Tibial nerve (tissue), 4 donors: ENCODE measurements around the gene SPATA16. TPM values are rescaled to one million over a fixed set of nuclear protein-coding genes. Genes with fewer than 3 reads are reported as not detected.

ENCODE experiments used
- DNase-seq, 2 donors: peaks; one replicate each; pipeline ENCODE4 v3.0.0-alpha.2; 2019; ENCODE audit warnings: low spot score in 2 of 2
- H3K27ac ChIP-seq, 4 donors: fragments of 200-600 bp; sonication (generic) in 3 of 4; one replicate each; pipeline ENCODE4 v1.5.1; 2017 to 2019; ENCODE audit warnings: mild to moderate bottlenecking in 1 of 4
- H3K27me3 ChIP-seq, 2 donors: fragments of 200-600 bp; sonication (generic) in 1 of 2; one replicate each; pipeline versions ENCODE4 v1.5.1 to v1.6.0; 2017 to 2019
- H3K36me3 ChIP-seq, 3 donors: fragments of 200-600 bp; sonication (generic); one replicate each; pipeline ENCODE4 v1.5.1; 2018 to 2019
- H3K4me1 ChIP-seq, 4 donors: fragments of 200-600 bp; sonication (generic) in 3 of 4; one replicate each; pipeline ENCODE4 v1.5.1; 2017 to 2019
- H3K4me3 ChIP-seq, 4 donors: fragments of 200-600 bp; sonication (generic) in 3 of 4; one replicate each; pipeline ENCODE4 v1.5.1; 2017 to 2019; ENCODE audit warnings: mild to moderate bottlenecking in 1 of 4, moderate library complexity in 1 of 4
- H3K9me3 ChIP-seq, 4 donors: fragments of 200-600 bp; sonication (generic) in 3 of 4; one replicate each; pipeline ENCODE4 v1.5.1; 2017 to 2019
- EP300 ChIP-seq, 2 donors: sonication (generic); formaldehyde crosslinking; IDR thresholded peaks; one replicate each; pipeline ENCODE4 v1.6.1; 2017; ENCODE audit warnings: antibody characterized with exemption in 2 of 2, mild to moderate bottlenecking in 1 of 2
- POLR2A ChIP-seq, 2 donors: fragments of 450-650 bp; IDR thresholded peaks; one replicate each; pipeline ENCODE4 v1.6.1; 2017; ENCODE audit warnings: antibody characterized with exemption in 2 of 2, mild to moderate bottlenecking in 2 of 2, moderate library complexity in 2 of 2
- WGBS, 2 donors: methylation state at CpG; one replicate each; pipeline ENCODE4 v1.1.5; 2018; 5-methylcytosine and 5-hydroxymethylcytosine counted together
- total RNA-seq, 4 donors: library from RNA; depleted of rRNA; stranded (reverse); fragments of >200 nt; gene quantifications; one replicate each; pipeline ENCODE4 v1.1.0, GENCODE V29; 2016
- TF ChIP-seq, protein P1 (sequence below), 5 experiments: fragments of 200-600 bp in 3 of 5; fragments of 450-650 bp in 2 of 5; sonication (generic) in 3 of 5; IDR thresholded peaks; one replicate each; pipeline ENCODE4 v1.5.1; 2016 to 2019; ENCODE audit warnings: antibody characterized with exemption in 5 of 5, mild to moderate bottlenecking in 3 of 5, moderate library complexity in 2 of 5

Gene SPATA16
- total RNA-seq, 4 donors from 2014 or later: not detected

DNA sequence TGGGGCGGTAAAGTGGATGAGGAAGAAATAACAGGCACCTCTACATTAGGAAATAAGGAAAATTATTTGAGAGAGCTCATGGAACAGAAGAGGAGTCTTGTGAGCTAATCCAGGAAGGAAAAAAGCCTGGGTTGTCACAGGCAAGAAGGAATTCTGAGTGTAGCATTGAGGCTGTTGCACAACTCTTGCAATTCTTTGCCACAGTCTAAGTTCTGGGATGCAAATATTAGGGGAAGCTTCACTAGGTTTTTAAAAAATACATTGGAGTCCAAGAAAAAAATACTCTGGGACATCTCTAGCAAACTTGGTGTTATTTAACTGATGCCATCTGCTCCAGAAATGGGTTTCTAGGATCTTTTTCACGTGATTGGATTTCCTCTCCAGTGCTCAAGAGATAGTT, 122.3 kb downstream of the SPATA16 start:
- H3K4me1 ChIP-seq: no peaks in the 10 kb centered on the region
- H3K27me3 ChIP-seq: no peaks in the 10 kb centered on the region
- DNase-seq: no peak
- no peaks in the 10 kb centered on the region for H3K9me3 ChIP-seq
- 74 to 76% methylated on average over 2 of the region's 2 CpGs for WGBS, 2 donors
- no peak overlapping the region for H3K27ac ChIP-seq
- H3K36me3 ChIP-seq: no peaks in the 10 kb centered on the region
- no peak overlapping the region for H3K4me3 ChIP-seq
- TF ChIP-seq, protein P1, sequence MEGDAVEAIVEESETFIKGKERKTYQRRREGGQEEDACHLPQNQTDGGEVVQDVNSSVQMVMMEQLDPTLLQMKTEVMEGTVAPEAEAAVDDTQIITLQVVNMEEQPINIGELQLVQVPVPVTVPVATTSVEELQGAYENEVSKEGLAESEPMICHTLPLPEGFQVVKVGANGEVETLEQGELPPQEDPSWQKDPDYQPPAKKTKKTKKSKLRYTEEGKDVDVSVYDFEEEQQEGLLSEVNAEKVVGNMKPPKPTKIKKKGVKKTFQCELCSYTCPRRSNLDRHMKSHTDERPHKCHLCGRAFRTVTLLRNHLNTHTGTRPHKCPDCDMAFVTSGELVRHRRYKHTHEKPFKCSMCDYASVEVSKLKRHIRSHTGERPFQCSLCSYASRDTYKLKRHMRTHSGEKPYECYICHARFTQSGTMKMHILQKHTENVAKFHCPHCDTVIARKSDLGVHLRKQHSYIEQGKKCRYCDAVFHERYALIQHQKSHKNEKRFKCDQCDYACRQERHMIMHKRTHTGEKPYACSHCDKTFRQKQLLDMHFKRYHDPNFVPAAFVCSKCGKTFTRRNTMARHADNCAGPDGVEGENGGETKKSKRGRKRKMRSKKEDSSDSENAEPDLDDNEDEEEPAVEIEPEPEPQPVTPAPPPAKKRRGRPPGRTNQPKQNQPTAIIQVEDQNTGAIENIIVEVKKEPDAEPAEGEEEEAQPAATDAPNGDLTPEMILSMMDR (IDR thresholded peaks at IDR 0.05): no peak
- TF ChIP-seq EP300 (IDR thresholded peaks at IDR 0.05) (no peak), POLR2A (IDR thresholded peaks at IDR 0.05) (no peak)

DNA sequence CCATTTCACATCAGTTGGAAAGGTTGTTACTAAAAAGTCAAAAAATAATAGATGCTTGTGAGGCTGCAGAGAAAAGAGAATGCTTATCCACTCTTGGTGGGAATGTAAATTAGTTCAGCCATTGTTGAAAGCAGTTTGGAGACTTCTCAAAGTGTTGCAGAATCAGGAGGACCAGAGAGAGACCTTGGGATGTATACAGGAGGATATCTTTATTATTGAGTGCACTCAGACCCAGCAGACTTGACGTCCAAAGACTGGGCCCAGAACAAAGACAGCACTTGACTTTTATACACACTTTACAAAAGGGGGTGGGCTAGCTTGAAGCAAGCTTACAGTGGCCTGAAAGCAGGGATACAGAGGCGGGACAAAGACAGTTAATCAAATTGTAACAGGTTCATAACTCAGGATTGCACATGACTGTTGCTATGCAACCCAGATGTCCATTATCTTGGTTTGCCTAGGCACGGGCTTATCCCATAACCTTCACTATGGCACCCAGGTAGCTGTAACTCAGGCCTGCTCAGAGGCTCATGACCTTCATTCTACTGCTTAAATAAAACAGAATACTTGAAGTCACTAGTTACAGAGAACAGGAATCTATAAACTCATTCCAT, 127.7 kb downstream of the SPATA16 start:
- 65 to 74% methylated on average over 3 of the region's 3 CpGs for WGBS, 2 donors
- no peaks in the 10 kb centered on the region for H3K4me1 ChIP-seq
- no peaks in the 10 kb centered on the region for H3K36me3 ChIP-seq
- TF ChIP-seq EP300 (IDR thresholded peaks at IDR 0.05) (no peak), POLR2A (IDR thresholded peaks at IDR 0.05) (no peak)
- TF ChIP-seq, protein P1 (IDR thresholded peaks at IDR 0.05): no peak
- no peak overlapping the region for H3K4me3 ChIP-seq
- H3K9me3 ChIP-seq: no peaks in the 10 kb centered on the region
- H3K27me3 ChIP-seq: no peaks in the 10 kb centered on the region
- no peak overlapping the region for H3K27ac ChIP-seq
- DNase-seq: no peak

DNA sequence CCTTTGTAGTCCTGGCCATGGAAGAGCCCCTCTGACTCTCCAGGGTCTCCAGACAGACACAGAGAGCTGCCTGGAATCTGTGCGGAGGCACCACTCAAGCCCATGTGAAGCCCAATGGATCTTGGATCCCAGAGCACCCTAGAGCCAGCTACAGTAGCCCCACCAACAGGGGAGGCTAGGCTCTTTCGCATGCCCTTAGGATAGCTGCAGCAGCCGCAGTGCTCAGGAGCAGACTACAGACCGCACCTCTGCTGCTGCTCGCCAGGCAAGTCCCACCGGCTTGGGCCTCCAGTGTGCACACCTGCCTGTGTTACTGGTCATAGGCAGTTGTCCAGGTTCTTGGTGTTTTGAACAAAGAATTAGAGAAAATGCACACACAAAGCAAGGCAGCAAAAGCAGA, 131.6 kb downstream of the SPATA16 start:
- Histone ChIP-seq H3K27ac (no peak overlapping the region), H3K27me3 (no peaks in the 10 kb centered on the region), H3K4me3 (no peak overlapping the region), H3K9me3 (no peaks in the 10 kb centered on the region), H3K4me1 (no peaks in the 10 kb centered on the region), H3K36me3 (no peaks in the 10 kb centered on the region)
- 96 to 100% methylated on average over 4 to 6 of the region's 6 CpGs for WGBS, 2 donors
- DNase-seq: no peak
- no peak for TF ChIP-seq POLR2A (IDR thresholded peaks at IDR 0.05)
- TF ChIP-seq EP300 (IDR thresholded peaks at IDR 0.05): no peak
- TF ChIP-seq, protein P1 (IDR thresholded peaks at IDR 0.05): no peak

DNA sequence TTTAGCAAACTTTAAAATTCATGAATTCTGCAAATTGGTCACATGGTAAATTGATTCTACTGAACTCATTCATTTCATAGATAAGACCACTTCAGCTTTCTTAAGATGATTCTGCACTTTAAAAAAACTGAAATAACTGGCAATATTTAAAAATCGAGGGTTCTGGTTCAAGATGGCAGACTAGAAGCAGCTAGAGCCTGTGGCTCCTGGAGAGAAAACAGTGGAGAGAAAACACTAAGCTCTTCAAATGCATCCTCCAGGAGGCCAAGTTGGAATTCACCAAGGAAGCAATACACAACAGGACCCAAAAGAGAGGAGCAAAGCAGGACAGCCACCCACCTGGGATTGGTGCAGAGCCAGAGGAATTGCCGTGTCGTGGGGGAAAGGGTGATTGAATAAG, 132.1 kb downstream of the SPATA16 start:
- DNase-seq: no peak

DNA sequence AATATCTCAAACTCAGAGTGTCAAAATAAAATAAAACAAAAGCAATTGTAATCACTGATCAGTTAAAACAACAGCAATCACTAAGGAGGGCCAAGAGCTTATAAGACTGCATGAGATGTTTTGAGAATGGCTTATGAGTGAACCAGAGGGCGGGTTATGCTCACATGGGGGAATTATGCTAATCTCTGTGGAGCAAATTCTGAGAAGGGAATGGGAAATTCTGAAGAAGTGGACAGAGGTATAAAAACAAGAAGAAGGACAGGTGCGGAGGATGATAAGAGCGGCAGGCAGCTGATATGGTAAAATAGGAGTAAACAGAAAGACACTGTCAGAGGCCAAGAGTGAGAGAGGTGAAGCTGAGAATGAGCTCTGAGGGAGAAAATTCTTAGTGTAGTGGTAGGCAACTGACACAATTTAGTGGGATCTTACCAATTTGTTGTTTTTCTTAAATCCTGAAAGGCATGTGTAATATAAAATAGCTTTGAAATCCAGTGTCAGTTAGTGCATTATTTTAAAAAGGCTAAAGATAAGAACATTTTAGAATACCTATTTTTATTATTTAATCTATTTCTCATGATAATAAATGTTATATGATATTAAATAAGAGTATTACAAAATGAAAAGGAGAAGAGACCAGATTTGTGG, 133.8 kb downstream of the SPATA16 start:
- Histone ChIP-seq H3K4me1 (no peaks in the 10 kb centered on the region), H3K4me3 (no peak overlapping the region), H3K27me3 (no peaks in the 10 kb centered on the region), H3K27ac (no peak overlapping the region), H3K9me3 (no peaks in the 10 kb centered on the region), H3K36me3 (no peaks in the 10 kb centered on the region)
- TF ChIP-seq POLR2A (IDR thresholded peaks at IDR 0.05): no peak
- no peak for DNase-seq
- 66 to 70% methylated on average over 3 of the region's 3 CpGs for WGBS, 2 donors

More for the DNA sequence above, 132.1 kb downstream of the SPATA16 start:
- Histone ChIP-seq H3K27ac (no peak overlapping the region), H3K4me1 (no peaks in the 10 kb centered on the region), H3K9me3 (no peaks in the 10 kb centered on the region), H3K36me3 (no peaks in the 10 kb centered on the region), H3K27me3 (no peaks in the 10 kb centered on the region), H3K4me3 (no peak overlapping the region)
- WGBS, 2 donors: 87 to 91% methylated on average over 3 of the region's 3 CpGs
- TF ChIP-seq EP300 (IDR thresholded peaks at IDR 0.05) (no peak), POLR2A (IDR thresholded peaks at IDR 0.05) (no peak)
- TF ChIP-seq, protein P1 (IDR thresholded peaks at IDR 0.05): no peak
